Measurements from ENCODE around the gene PITX3. TPM values are rescaled to one million over a fixed set of nuclear protein-coding genes. Genes with fewer than 3 reads are reported as not detected.

Gene PITX3
- total RNA-seq, 1 donor from 2014 or later: 1.7 TPM

- H4K20me1 ChIP-seq (ENCODE audit: insufficient read depth, low read length): no peaks in the 10 kb centered on the region
- peaks cover 8% of the 10 kb centered on the region for H3K27me3 ChIP-seq (ENCODE audit: insufficient read depth, low read length)
- FAIRE-seq: no peak
- no peak overlapping the region for H3K27ac ChIP-seq (ENCODE audit: low read depth, low read length)
- H3K9ac ChIP-seq (ENCODE audit: low read length): no peak overlapping the region
- H3K9me3 ChIP-seq (ENCODE audit: insufficient read depth, low read depth, low read length): peaks cover 10% of the 10 kb centered on the region
- Mint-ChIP-seq H3K27me3 (ENCODE audit: low read depth, unreplicated experiment) (peaks cover 30% of the 10 kb centered on the region), H3K4me1 (ENCODE audit: low read depth, unreplicated experiment) (no peaks in the 10 kb centered on the region), H3K36me3 (ENCODE audit: low read depth, unreplicated experiment) (peaks cover 2% of the 10 kb centered on the region), H3K27ac (ENCODE audit: unreplicated experiment) (no peak overlapping the region), H3K9me3 (ENCODE audit: unreplicated experiment) (peaks cover 28% of the 10 kb centered on the region), H3K4me3 (ENCODE audit: unreplicated experiment) (no peak overlapping the region)
- no peak overlapping the region for H3K4me2 ChIP-seq (ENCODE audit: low read length)
- H3K79me2 ChIP-seq (ENCODE audit: insufficient read depth, low read length): no peaks in the 10 kb centered on the region
- H2AFZ ChIP-seq (ENCODE audit: low read depth, low read length): no peak overlapping the region
- no peaks in the 10 kb centered on the region for H3K36me3 ChIP-seq (ENCODE audit: insufficient read depth, low read length)
- H3K4me3 ChIP-seq (ENCODE audit: insufficient read depth, low read depth, low read length): no peak overlapping the region
- DNase-seq (ENCODE audit: low read depth): no peak
- TF ChIP-seq EZH2 (IDR thresholded peaks at IDR 0.05; ENCODE audit: insufficient read depth, low read length) (no peak), CTCF (IDR thresholded peaks at IDR 0.05; ENCODE audit: insufficient read depth, low read depth, low read length) (no peak)
- no peaks in the 10 kb centered on the region for H3K4me1 ChIP-seq (ENCODE audit: insufficient read depth, low read length)
Observed at GRCh38 chr10:102200751-102201640, 40.3 kb downstream of the PITX3 start.

- H4K20me1 ChIP-seq (ENCODE audit: insufficient read depth, low read length): no peaks in the 10 kb centered on the region
- FAIRE-seq: no peak
- Mint-ChIP-seq H3K27ac (ENCODE audit: unreplicated experiment) (no peak overlapping the region), H3K9me3 (ENCODE audit: unreplicated experiment) (peaks cover 24% of the 10 kb centered on the region), H3K27me3 (ENCODE audit: low read depth, unreplicated experiment) (peaks cover 29% of the 10 kb centered on the region), H3K4me1 (ENCODE audit: low read depth, unreplicated experiment) (no peaks in the 10 kb centered on the region), H3K36me3 (ENCODE audit: low read depth, unreplicated experiment) (no peaks in the 10 kb centered on the region), H3K4me3 (ENCODE audit: unreplicated experiment) (no peak overlapping the region)
- H3K9me3 ChIP-seq (ENCODE audit: insufficient read depth, low read depth, low read length): no peaks in the 10 kb centered on the region
- H3K9ac ChIP-seq (ENCODE audit: low read length): no peak overlapping the region
- no peaks in the 10 kb centered on the region for H3K36me3 ChIP-seq (ENCODE audit: insufficient read depth, low read length)
- H3K27me3 ChIP-seq (ENCODE audit: insufficient read depth, low read length): peaks cover 5% of the 10 kb centered on the region
- DNase-seq (ENCODE audit: low read depth): no peak
- no peak overlapping the region for H3K4me2 ChIP-seq (ENCODE audit: low read length)
- H3K4me3 ChIP-seq (ENCODE audit: insufficient read depth, low read depth, low read length): no peak overlapping the region
- H2AFZ ChIP-seq (ENCODE audit: low read depth, low read length): no peak overlapping the region
- no peaks in the 10 kb centered on the region for H3K4me1 ChIP-seq (ENCODE audit: insufficient read depth, low read length)
- H3K79me2 ChIP-seq (ENCODE audit: insufficient read depth, low read length): no peaks in the 10 kb centered on the region
- H3K27ac ChIP-seq (ENCODE audit: low read depth, low read length): no peak overlapping the region
- no peak for TF ChIP-seq CTCF (IDR thresholded peaks at IDR 0.05; ENCODE audit: insufficient read depth, low read depth, low read length)
- no peak for TF ChIP-seq EZH2 (IDR thresholded peaks at IDR 0.05; ENCODE audit: insufficient read depth, low read length)
Observed at GRCh38 chr10:102198027-102198426, 43.3 kb downstream of the PITX3 start.

- no peak overlapping the region for H3K27ac ChIP-seq (ENCODE audit: low read depth, low read length)
Observed at GRCh38 chr10:102196893-102197292, 44.4 kb downstream of the PITX3 start.

More at GRCh38 chr10:102196893-102197292, 44.4 kb downstream of the PITX3 start:
- Histone ChIP-seq H3K4me3 (ENCODE audit: insufficient read depth, low read depth, low read length) (no peak overlapping the region), H3K36me3 (ENCODE audit: insufficient read depth, low read length) (no peaks in the 10 kb centered on the region), H2AFZ (ENCODE audit: low read depth, low read length) (no peak overlapping the region), H4K20me1 (ENCODE audit: insufficient read depth, low read length) (no peaks in the 10 kb centered on the region), H3K9ac (ENCODE audit: low read length) (no peak overlapping the region), H3K79me2 (ENCODE audit: insufficient read depth, low read length) (no peaks in the 10 kb centered on the region), H3K4me1 (ENCODE audit: insufficient read depth, low read length) (no peaks in the 10 kb centered on the region), H3K9me3 (ENCODE audit: insufficient read depth, low read depth, low read length) (peaks cover 10% of the 10 kb centered on the region), H3K27me3 (ENCODE audit: insufficient read depth, low read length) (no peaks in the 10 kb centered on the region), H3K4me2 (ENCODE audit: low read length) (no peak overlapping the region)
- FAIRE-seq (no peak), DNase-seq (ENCODE audit: low read depth) (no peak)
- Mint-ChIP-seq H3K36me3 (ENCODE audit: low read depth, unreplicated experiment) (no peaks in the 10 kb centered on the region), H3K4me3 (ENCODE audit: unreplicated experiment) (no peak overlapping the region), H3K4me1 (ENCODE audit: low read depth, unreplicated experiment) (no peaks in the 10 kb centered on the region), H3K27ac (ENCODE audit: unreplicated experiment) (no peak overlapping the region), H3K9me3 (ENCODE audit: unreplicated experiment) (peaks cover 22% of the 10 kb centered on the region), H3K27me3 (ENCODE audit: low read depth, unreplicated experiment) (peaks cover 18% of the 10 kb centered on the region)
- no peak for TF ChIP-seq CTCF (IDR thresholded peaks at IDR 0.05; ENCODE audit: insufficient read depth, low read depth, low read length)
- TF ChIP-seq EZH2 (IDR thresholded peaks at IDR 0.05; ENCODE audit: insufficient read depth, low read length): no peak
